H9 (cell line): ENCODE data around the gene PRKAG2. TPM values are rescaled to one million over a fixed set of nuclear protein-coding genes. Genes with fewer than 3 reads are reported as not detected.

ENCODE experiments used
- DNase-seq: peaks from one replicate; pipeline ENCODE4 v3.0.0-alpha.2; 2017
- H2AFZ ChIP-seq: one replicate; pipeline ENCODE4 v1.6.1; 2013; ENCODE audit warnings: mild to moderate bottlenecking, low read length, control low read depth, moderate library complexity
- H2AK5ac ChIP-seq: 2 replicates; pipeline ENCODE4 v1.6.1; 2013; ENCODE audit warnings: low read length, control low read depth, mixed read lengths; ENCODE audit not compliant: insufficient read length
- H2BK120ac ChIP-seq: one replicate; pipeline ENCODE4 v1.6.1; 2013; ENCODE audit warnings: low read depth, mild to moderate bottlenecking, low read length, control low read depth, inconsistent platforms; ENCODE audit not compliant: poor library complexity, severe bottlenecking
- H2BK12ac ChIP-seq: 2 replicates; pipeline ENCODE4 v1.6.1; 2013; ENCODE audit warnings: low read length, control low read depth, mixed read lengths, low read depth; ENCODE audit not compliant: insufficient read length
- H2BK15ac ChIP-seq: 2 replicates; pipeline ENCODE4 v1.6.1; 2013; ENCODE audit warnings: low read depth, low read length, control low read depth
- H2BK20ac ChIP-seq: one replicate; pipeline ENCODE4 v1.6.1; 2013; ENCODE audit warnings: low read depth, mild to moderate bottlenecking, low read length, control low read depth, inconsistent platforms; ENCODE audit not compliant: poor library complexity, severe bottlenecking
- H2BK5ac ChIP-seq: 2 replicates; pipeline ENCODE4 v1.6.1; 2013; ENCODE audit warnings: low read length, control low read depth, mixed read lengths; ENCODE audit not compliant: insufficient read length
- H3K14ac ChIP-seq: 2 replicates; pipeline ENCODE4 v1.6.1; 2013; ENCODE audit warnings: low read length, control low read depth; ENCODE audit not compliant: insufficient read depth
- H3K18ac ChIP-seq: 2 replicates; pipeline ENCODE4 v1.6.1; 2013; ENCODE audit warnings: low read depth, mild to moderate bottlenecking, mixed read lengths, low read length, control low read depth; ENCODE audit not compliant: insufficient read length
- H3K23ac ChIP-seq: 2 replicates; pipeline ENCODE4 v1.6.1; 2013; ENCODE audit warnings: low read length, control low read depth, mixed read lengths, low read depth; ENCODE audit not compliant: insufficient read length
- H3K23me2 ChIP-seq: 2 replicates; pipeline ENCODE4 v1.6.1; 2013; ENCODE audit warnings: low read depth, mild to moderate bottlenecking, mixed read lengths, low read length, control low read depth; ENCODE audit not compliant: insufficient read length, poor library complexity, severe bottlenecking
- H3K27ac ChIP-seq: 2 replicates; pipeline ENCODE4 v1.5.1; 2013; ENCODE audit warnings: low read length, control low read depth, mixed read lengths, low read depth; ENCODE audit not compliant: insufficient read length
- H3K27me3 ChIP-seq: 2 replicates; pipeline ENCODE4 v1.6.1; 2013; ENCODE audit warnings: low read length, control low read depth, inconsistent platforms; ENCODE audit not compliant: insufficient read depth
- H3K4ac ChIP-seq: 2 replicates; pipeline ENCODE4 v1.6.1; 2013; ENCODE audit warnings: low read depth, mild to moderate bottlenecking, control low read depth, inconsistent platforms, low read length, moderate library complexity
- H3K4me1 ChIP-seq: 2 replicates; pipeline ENCODE4 v1.6.1; 2013; ENCODE audit warnings: low read length, control low read depth, inconsistent platforms; ENCODE audit not compliant: insufficient read depth
- H3K4me2 ChIP-seq: 2 replicates; pipeline ENCODE4 v1.6.1; 2013; ENCODE audit warnings: low read length, control low read depth, mixed read lengths; ENCODE audit not compliant: insufficient read length, insufficient read depth
- H3K56ac ChIP-seq: 2 replicates; pipeline ENCODE4 v1.6.1; 2013; ENCODE audit warnings: low read depth, mild to moderate bottlenecking, mixed read lengths, low read length, control low read depth; ENCODE audit not compliant: insufficient read length
- H3K79me1 ChIP-seq: 2 replicates; pipeline ENCODE4 v1.6.1; 2013; ENCODE audit warnings: low read depth, mild to moderate bottlenecking, moderate library complexity, low read length, control low read depth, inconsistent platforms; ENCODE audit not compliant: insufficient read depth, poor library complexity, severe bottlenecking
- H3K79me2 ChIP-seq: 2 replicates; pipeline ENCODE4 v1.6.1; 2013; ENCODE audit warnings: low read length, control low read depth, inconsistent platforms; ENCODE audit not compliant: insufficient read depth
- H3K9ac ChIP-seq: 2 replicates; pipeline ENCODE4 v1.6.1; 2013; ENCODE audit warnings: low read length, control low read depth, mixed read lengths; ENCODE audit not compliant: insufficient read length; ENCODE audit errors: extremely low read depth
- H3K9me3 ChIP-seq: one replicate; pipeline ENCODE4 v1.6.1; 2013; ENCODE audit warnings: low read depth, low read length, inconsistent platforms; ENCODE audit not compliant: control insufficient read depth
- H3T11ph ChIP-seq: one replicate; pipeline ENCODE4 v1.6.1; 2013; ENCODE audit warnings: mild to moderate bottlenecking, low read length, control low read depth, inconsistent platforms
- H4K20me1 ChIP-seq: one replicate; pipeline ENCODE4 v1.6.1; 2013; ENCODE audit not compliant: control insufficient read depth, insufficient read length, insufficient read depth
- H4K5ac ChIP-seq: 2 replicates; pipeline ENCODE4 v1.6.1; 2013; ENCODE audit warnings: low read depth, mild to moderate bottlenecking, mixed read lengths, low read length, control low read depth; ENCODE audit not compliant: insufficient read length
- H4K8ac ChIP-seq: replicated peaks from 2 replicates; pipeline ENCODE4 v1.6.1; 2013; ENCODE audit warnings: low read length, control low read depth, mixed read lengths, low read depth; ENCODE audit not compliant: insufficient read length
- H4K91ac ChIP-seq: 2 replicates; pipeline ENCODE4 v1.6.1; 2013; ENCODE audit warnings: low read depth, mild to moderate bottlenecking, moderate library complexity, mixed read lengths, low read length, control low read depth; ENCODE audit not compliant: insufficient read length
- H3K27ac Mint-ChIP-seq, 3 experiments: 2 replicates in 2 of 3; 3 replicates in 1 of 3; pipeline ENCODE4 v1.8.0; 2020 to 2021; ENCODE audit warnings: mixed read lengths in 3 of 3, mild to moderate bottlenecking in 1 of 3, moderate library complexity in 1 of 3
- H3K27me3 Mint-ChIP-seq: 2 replicates; pipeline ENCODE4 v1.8.0; 2021; ENCODE audit warnings: low read depth, mild to moderate bottlenecking, moderate library complexity, mixed read lengths
- H3K36me3 Mint-ChIP-seq, 3 experiments: 2 replicates in 2 of 3; 3 replicates in 1 of 3; pipeline ENCODE4 v1.8.0; 2020 to 2021; ENCODE audit warnings: low read depth in 3 of 3, mixed read lengths in 3 of 3; ENCODE audit not compliant: insufficient read depth in 1 of 3
- H3K4me1 Mint-ChIP-seq, 2 experiments: 2 replicates each; pipeline ENCODE4 v1.8.0; 2020; ENCODE audit warnings: mixed read lengths in 2 of 2
- H3K4me3 Mint-ChIP-seq, 2 experiments: 2 replicates in 1 of 2; 3 replicates in 1 of 2; pipeline ENCODE4 v1.8.0; 2020 to 2021; ENCODE audit warnings: mild to moderate bottlenecking in 2 of 2, mixed read lengths in 2 of 2, moderate library complexity in 1 of 2
- H3K9me3 Mint-ChIP-seq, 2 experiments: 2 replicates in 1 of 2; 3 replicates in 1 of 2; pipeline ENCODE4 v1.8.0; 2020; ENCODE audit warnings: mild to moderate bottlenecking in 2 of 2, mixed read lengths in 2 of 2, moderate library complexity in 1 of 2
- WGBS: extraction: QIAGEN DNeasy Blood & Tissue Kit; methylation state at CpG from one replicate; pipeline ENCODE4 v1.1.7; 2013; ENCODE audit warnings: missing lambda C conversion rate, low lambda C conversion rate, mixed read lengths; ENCODE audit not compliant: insufficient read length; ENCODE audit errors: extremely low coverage; 5-methylcytosine and 5-hydroxymethylcytosine counted together
- total RNA-seq: library from RNA; stranded (reverse); gene quantifications from 2 replicates; pipeline ENCODE4 v1.2.1, GENCODE V29; 2021
- TF ChIP-seq, protein P1 (sequence below): fragments of 200-600 bp; sonication (generic); conservative IDR thresholded peaks from 3 replicates; pipeline ENCODE4 v1.8.0; 2021; ENCODE audit warnings: antibody characterized with exemption, mild to moderate bottlenecking

Gene PRKAG2
- total RNA-seq, 1 experiment from 2014 or later = 11.8 TPM

DNA sequence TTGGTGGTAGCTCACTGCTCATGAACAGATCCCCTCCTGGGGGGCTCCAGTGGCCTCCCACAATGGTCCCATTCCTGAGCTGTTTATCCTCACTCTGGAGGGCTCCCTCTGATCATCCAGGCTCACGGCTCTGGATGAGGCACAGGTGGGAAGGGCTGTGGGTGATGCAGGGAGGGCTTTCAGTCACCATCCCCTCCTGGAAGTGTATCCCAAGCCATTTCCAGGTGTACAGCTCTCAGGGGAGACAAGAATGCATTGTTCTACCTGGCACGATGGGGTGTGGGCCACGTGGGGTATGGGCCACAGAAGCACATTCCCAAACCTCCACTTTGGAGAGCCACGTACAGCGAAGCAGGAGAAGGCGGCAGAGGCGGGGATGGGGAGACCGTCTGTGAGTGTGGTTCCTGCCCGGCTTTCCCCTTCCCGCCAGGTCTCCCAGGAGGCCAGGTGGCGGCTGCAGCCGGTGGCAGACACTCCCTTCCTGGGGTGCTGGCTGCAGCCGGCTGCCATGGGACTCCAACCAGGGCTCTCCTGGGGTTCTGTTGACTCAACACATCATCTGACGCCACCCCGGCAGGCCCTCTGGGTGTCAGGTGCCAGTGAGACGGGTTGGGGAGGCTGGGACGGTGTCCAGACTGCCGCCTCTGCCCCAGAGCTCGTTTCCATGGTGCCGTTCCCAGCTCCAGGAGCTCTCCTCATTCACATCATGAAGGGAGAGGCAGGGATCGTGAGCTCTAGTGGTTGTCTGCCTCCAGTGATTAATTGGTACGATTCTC lies 187.5 kb downstream of the PRKAG2 start:
- TF ChIP-seq, protein P1, sequence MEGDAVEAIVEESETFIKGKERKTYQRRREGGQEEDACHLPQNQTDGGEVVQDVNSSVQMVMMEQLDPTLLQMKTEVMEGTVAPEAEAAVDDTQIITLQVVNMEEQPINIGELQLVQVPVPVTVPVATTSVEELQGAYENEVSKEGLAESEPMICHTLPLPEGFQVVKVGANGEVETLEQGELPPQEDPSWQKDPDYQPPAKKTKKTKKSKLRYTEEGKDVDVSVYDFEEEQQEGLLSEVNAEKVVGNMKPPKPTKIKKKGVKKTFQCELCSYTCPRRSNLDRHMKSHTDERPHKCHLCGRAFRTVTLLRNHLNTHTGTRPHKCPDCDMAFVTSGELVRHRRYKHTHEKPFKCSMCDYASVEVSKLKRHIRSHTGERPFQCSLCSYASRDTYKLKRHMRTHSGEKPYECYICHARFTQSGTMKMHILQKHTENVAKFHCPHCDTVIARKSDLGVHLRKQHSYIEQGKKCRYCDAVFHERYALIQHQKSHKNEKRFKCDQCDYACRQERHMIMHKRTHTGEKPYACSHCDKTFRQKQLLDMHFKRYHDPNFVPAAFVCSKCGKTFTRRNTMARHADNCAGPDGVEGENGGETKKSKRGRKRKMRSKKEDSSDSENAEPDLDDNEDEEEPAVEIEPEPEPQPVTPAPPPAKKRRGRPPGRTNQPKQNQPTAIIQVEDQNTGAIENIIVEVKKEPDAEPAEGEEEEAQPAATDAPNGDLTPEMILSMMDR = no peak
- Histone ChIP-seq H2BK12ac (no peak overlapping the region), H3K9ac (no peak overlapping the region), H2BK20ac (no peak overlapping the region), H4K5ac (no peak overlapping the region), H3K23ac (no peak overlapping the region), H2AFZ (no peak overlapping the region), H3K9me3 (no peaks in the 10 kb centered on the region), H3K27ac (no peak overlapping the region), H3K79me1 (no peaks in the 10 kb centered on the region), H3K56ac (no peak overlapping the region), H3K18ac (no peak overlapping the region), H2AK5ac (no peak overlapping the region), H4K91ac (peak overlapping the region; percentile 26), H2BK15ac (peak overlapping the region; percentile 42; the same call in 1 of the 2 replicates), H3K4me2 (no peak overlapping the region), H2BK5ac (no peak overlapping the region), H3K27me3 (no peaks in the 10 kb centered on the region), H3K79me2 (no peaks in the 10 kb centered on the region), H3K23me2 (no peaks in the 10 kb centered on the region), H3K4me1 (peaks cover 8% of the 10 kb centered on the region; the same call in 1 of the 2 replicates), H3T11ph (no peak overlapping the region), H4K20me1 (no peaks in the 10 kb centered on the region), H4K8ac (no peak overlapping the region), H2BK120ac (no peak overlapping the region), H3K14ac (peak overlapping the region; percentile 17; the same call in 1 of the 2 replicates), H3K4ac (no peak overlapping the region; the same call in 1 of the 2 replicates)
- Mint-ChIP-seq H3K27ac (no peak overlapping the region; a peak in 2 of 7 replicates), H3K36me3 (no peaks in the 10 kb centered on the region), H3K9me3 (no peaks in the 10 kb centered on the region), H3K27me3 (peaks cover 2% of the 10 kb centered on the region; the same call in 1 of the 2 replicates), H3K4me3 (no peak overlapping the region), H3K4me1 (peaks cover 25 to 31% of the 10 kb centered on the region in 2 experiments)
- WGBS = no CpG with 5 or more reads among the region's 22 CpGs
- no peak for DNase-seq
